ENCODE results near the gene POLE.

GRCh38 chr12:132736913-132737312 is 49.8 kb upstream of the POLE start:
- TF ChIP-seq POLR2A (IDR thresholded peaks at IDR 0.05; ENCODE audit: low read depth, low read length) (no peak), POLR2AphosphoS5 (IDR thresholded peaks at IDR 0.05; ENCODE audit: low read depth, low read length) (no peak)
